Epithelial cell of proximal tubule (primary cell): ENCODE results near the gene GRK6. TPM values are rescaled to one million over a fixed set of nuclear protein-coding genes. Genes with fewer than 3 reads are reported as not detected.

ENCODE experiments used
- DNase-seq: peaks from one replicate; pipeline ENCODE4 v3.0.0-alpha.2; 2011; ENCODE audit warnings: low read depth
- H3K4me3 ChIP-seq: 2 replicates; pipeline ENCODE4 v1.5.1; 2011; ENCODE audit warnings: low read depth, mild to moderate bottlenecking, low read length
- CTCF ChIP-seq: conservative IDR thresholded peaks from 2 replicates; pipeline ENCODE4 v1.5.1; 2012; ENCODE audit warnings: low read depth, mild to moderate bottlenecking, low read length
- total RNA-seq: library from RNA; depleted of rRNA; stranded (reverse); fragments of >200 nt; gene quantifications from 2 replicates; pipeline ENCODE4 v1.2.3, GENCODE V29; 2015

The GRK6 gene
- total RNA-seq, 1 donor from 2014 or later = 95.8 TPM

- TF ChIP-seq CTCF = no peak
- no peak overlapping the region for H3K4me3 ChIP-seq
- no peak for DNase-seq
Observed at GRCh38 chr5:177442066-177442826, 15.8 kb downstream of the GRK6 start.

GRCh38 chr5:177443144-177443983 is 16.9 kb downstream of the GRK6 start:
- no peak for DNase-seq
- no peak for TF ChIP-seq CTCF
- no peak overlapping the region for H3K4me3 ChIP-seq

- TF ChIP-seq CTCF = no peak
- no peak for DNase-seq
- H3K4me3 ChIP-seq = no peak overlapping the region
Observed at GRCh38 chr5:177444106-177445051, 17.9 kb downstream of the GRK6 start.

GRCh38 chr5:177445052-177445916 is 18.8 kb downstream of the GRK6 start:
- TF ChIP-seq CTCF = no peak
- DNase-seq = no peak
- H3K4me3 ChIP-seq = no peak overlapping the region

GRCh38 chr5:177445917-177446199 is 19.4 kb downstream of the GRK6 start:
- no peak for DNase-seq
- H3K4me3 ChIP-seq = peak overlapping the region; percentile 68
- no peak for TF ChIP-seq CTCF
